Measurements from ENCODE around the gene HDGF.

HDGF gene

GRCh38 chr1:156750191-156750672, 1.2 kb downstream of the HDGF start:
- Histone ChIP-seq H3K79me2 (ENCODE audit: control insufficient read depth, insufficient read depth, low read length, poor library complexity) (peaks cover 54% of the 10 kb centered on the region), H4K12ac (ENCODE audit: low read depth, low read length) (peak overlapping the region; percentile 85), H4K8ac (ENCODE audit: low read depth, low read length) (peak overlapping the region; percentile 89), H2BK12ac (ENCODE audit: low read length) (peak overlapping the region; percentile 45), H2AK5ac (ENCODE audit: low read length) (peak overlapping the region; percentile 94), H2BK5ac (ENCODE audit: low read depth, low read length, poor library complexity) (peak overlapping the region; percentile 98), H2AFZ (ENCODE audit: insufficient read depth, low read length, poor library complexity) (peak overlapping the region; percentile 70), H3K79me1 (ENCODE audit: low read length) (peaks cover 48% of the 10 kb centered on the region), H3K27ac (ENCODE audit: low read depth, low read length) (peak overlapping the region; percentile 84), H3K14ac (ENCODE audit: low read length) (peak overlapping the region; percentile 98), H3K4me1 (ENCODE audit: control insufficient read depth in 1 of 2, insufficient read depth in 2 of 2, low read length in 2 of 2) (peaks cover 37 to 46% of the 10 kb centered on the region in 2 experiments), H3K4me2 (ENCODE audit: low read length) (peak overlapping the region; percentile 93), H3K27me3 (ENCODE audit: insufficient read depth, low read length) (no peaks in the 10 kb centered on the region), H3K36me3 (ENCODE audit: control insufficient read depth in 1 of 2, insufficient read depth in 2 of 2, low read length in 2 of 2) (peaks cover 10 to 12% of the 10 kb centered on the region in 2 experiments), H3K4ac (ENCODE audit: low read depth, low read length) (peak overlapping the region; percentile 99), H3K9me3 (ENCODE audit: insufficient read depth, low read depth, low read length) (peaks cover 2% of the 10 kb centered on the region), H3K4me3 (ENCODE audit: low read depth, low read length) (peak overlapping the region; percentile 92), H4K91ac (ENCODE audit: low read depth, low read length) (peak overlapping the region; percentile 99), H2BK120ac (ENCODE audit: insufficient read depth, low read length, poor library complexity) (peak overlapping the region; percentile 96), H3K9ac (ENCODE audit: low read length) (peak overlapping the region; percentile 94), H3K18ac (ENCODE audit: low read length) (peak overlapping the region; percentile 86), H3K23ac (ENCODE audit: low read length) (no peak overlapping the region)
- no CpG with 5 or more reads among the region's 5 CpGs for WGBS (ENCODE audit: extremely low coverage, insufficient coverage, insufficient read length)
- DNase-seq: peak; percentile 10 to 43

- Histone ChIP-seq H3K18ac (ENCODE audit: low read length) (peak overlapping the region; percentile 86), H3K9ac (ENCODE audit: low read length) (peak overlapping the region; percentile 24), H3K4me3 (ENCODE audit: low read depth, low read length) (no peak overlapping the region), H3K79me1 (ENCODE audit: low read length) (peaks cover 48% of the 10 kb centered on the region), H4K91ac (ENCODE audit: low read depth, low read length) (peak overlapping the region; percentile 99), H3K27me3 (ENCODE audit: insufficient read depth, low read length) (no peaks in the 10 kb centered on the region), H3K23ac (ENCODE audit: low read length) (no peak overlapping the region), H4K12ac (ENCODE audit: low read depth, low read length) (peak overlapping the region; percentile 28), H3K4me1 (ENCODE audit: control insufficient read depth in 1 of 2, insufficient read depth in 2 of 2, low read length in 2 of 2) (peaks cover 39 to 46% of the 10 kb centered on the region in 2 experiments), H4K8ac (ENCODE audit: low read depth, low read length) (peak overlapping the region; percentile 25), H3K14ac (ENCODE audit: low read length) (peak overlapping the region; percentile 98), H2BK120ac (ENCODE audit: insufficient read depth, low read length, poor library complexity) (peak overlapping the region; percentile 96), H2AK5ac (ENCODE audit: low read length) (peak overlapping the region; percentile 94), H2BK12ac (ENCODE audit: low read length) (peak overlapping the region; percentile 87), H2AFZ (ENCODE audit: insufficient read depth, low read length, poor library complexity) (no peak overlapping the region), H3K4ac (ENCODE audit: low read depth, low read length) (peak overlapping the region; percentile 99), H3K27ac (ENCODE audit: low read depth, low read length) (peak overlapping the region; percentile 100), H3K79me2 (ENCODE audit: control insufficient read depth, insufficient read depth, low read length, poor library complexity) (peaks cover 58% of the 10 kb centered on the region), H3K36me3 (ENCODE audit: control insufficient read depth in 1 of 2, insufficient read depth in 2 of 2, low read length in 2 of 2) (peaks cover 16 to 18% of the 10 kb centered on the region in 2 experiments), H2BK5ac (ENCODE audit: low read depth, low read length, poor library complexity) (peak overlapping the region; percentile 98), H3K4me2 (ENCODE audit: low read length) (peak overlapping the region; percentile 93), H3K9me3 (ENCODE audit: insufficient read depth, low read depth, low read length) (peaks cover 2% of the 10 kb centered on the region)
- WGBS (ENCODE audit: extremely low coverage, insufficient coverage, insufficient read length): no CpG with 5 or more reads among the region's 8 CpGs
- peak; percentile 9 to 47 for DNase-seq
Measured at GRCh38 chr1:156749419-156750118, 1.9 kb downstream of the HDGF start.

- peak overlapping the region; percentile 87 for H2BK12ac ChIP-seq (ENCODE audit: low read length)
- no peak overlapping the region for H3K9ac ChIP-seq (ENCODE audit: low read length)
- no peak overlapping the region for H3K23ac ChIP-seq (ENCODE audit: low read length)
- peak overlapping the region; percentile 90 for H3K14ac ChIP-seq (ENCODE audit: low read length)
- H3K4ac ChIP-seq (ENCODE audit: low read depth, low read length): peak overlapping the region; percentile 99
- H2BK5ac ChIP-seq (ENCODE audit: low read depth, low read length, poor library complexity): peak overlapping the region; percentile 98
- peaks cover 2% of the 10 kb centered on the region for H3K9me3 ChIP-seq (ENCODE audit: insufficient read depth, low read depth, low read length)
- H3K4me3 ChIP-seq (ENCODE audit: low read depth, low read length): no peak overlapping the region
- peaks cover 58% of the 10 kb centered on the region for H3K79me2 ChIP-seq (ENCODE audit: control insufficient read depth, insufficient read depth, low read length, poor library complexity)
- peak; percentile 56 to 66 for DNase-seq
- no peaks in the 10 kb centered on the region for H3K27me3 ChIP-seq (ENCODE audit: insufficient read depth, low read length)
- peak overlapping the region; percentile 99 for H4K91ac ChIP-seq (ENCODE audit: low read depth, low read length)
- peaks cover 48% of the 10 kb centered on the region for H3K79me1 ChIP-seq (ENCODE audit: low read length)
- peak overlapping the region; percentile 100 for H3K27ac ChIP-seq (ENCODE audit: low read depth, low read length)
- H3K4me1 ChIP-seq (ENCODE audit: control insufficient read depth in 1 of 2, insufficient read depth in 2 of 2, low read length in 2 of 2): peaks cover 39 to 46% of the 10 kb centered on the region in 2 experiments
- H3K36me3 ChIP-seq (ENCODE audit: control insufficient read depth in 1 of 2, insufficient read depth in 2 of 2, low read length in 2 of 2): peaks cover 21 to 22% of the 10 kb centered on the region in 2 experiments
- peak overlapping the region; percentile 47 for H4K12ac ChIP-seq (ENCODE audit: low read depth, low read length)
- H2BK120ac ChIP-seq (ENCODE audit: insufficient read depth, low read length, poor library complexity): peak overlapping the region; percentile 81
- peak overlapping the region; percentile 93 for H3K4me2 ChIP-seq (ENCODE audit: low read length)
- no CpG with 5 or more reads among the region's 9 CpGs for WGBS (ENCODE audit: extremely low coverage, insufficient coverage, insufficient read length)
- peak overlapping the region; percentile 82 for H4K8ac ChIP-seq (ENCODE audit: low read depth, low read length)
- peak overlapping the region; percentile 94 for H2AK5ac ChIP-seq (ENCODE audit: low read length)
- no peak overlapping the region for H2AFZ ChIP-seq (ENCODE audit: insufficient read depth, low read length, poor library complexity)
- peak overlapping the region; percentile 86 for H3K18ac ChIP-seq (ENCODE audit: low read length)
Measured at GRCh38 chr1:156748670-156749418, 2.6 kb downstream of the HDGF start.
